PC-3 (cell line): ENCODE measurements around the gene DPF1. TPM values are rescaled to one million over a fixed set of nuclear protein-coding genes. Genes with fewer than 3 reads are reported as not detected.

ENCODE experiments used
- ATAC-seq: fragments of 200-7000 bp; cut with Tn5 transposase; 2 replicates; pipeline ENCODE4 v1.9.1; 2020; ENCODE audit warnings: mild to moderate bottlenecking, moderate library complexity
- BruUV-seq: library from RNA; stranded (reverse); fragments of 400-500 nt; replicated peaks from 2 replicates; lab custom pipeline; 2021; lab: Mats Ljungman, UMichigan
- CTCF ChIA-PET: fragments of 300-600 bp; sonication (Branson Sonifier 250); formaldehyde crosslinking; loops from one replicate; lab custom pipeline; 2022; ENCODE audit warnings: antibody characterized with exemption; lab: Charles Lee
- POLR2A ChIA-PET: fragments of 300-600 bp; sonication (Branson Sonifier 250); formaldehyde crosslinking; loops from one replicate; lab custom pipeline; 2022; ENCODE audit warnings: antibody characterized with exemption; ENCODE audit not compliant: unreplicated experiment; lab: Charles Lee
- DNase-seq: peaks from one replicate; pipeline ENCODE4 v3.0.0-alpha.2; 2015
- H2AFZ ChIP-seq: fragments of 300-600 bp; sonication (generic); 2 replicates; pipeline ENCODE4 v1.6.0; 2016; ENCODE audit warnings: antibody characterized with exemption, low read length
- H3F3A ChIP-seq: fragments of 300-600 bp; sonication (generic); one replicate; pipeline ENCODE4 v1.6.0; 2017; ENCODE audit warnings: antibody characterized with exemption, low read length, control low read depth, mild to moderate bottlenecking; ENCODE audit not compliant: unreplicated experiment
- H3K27ac ChIP-seq: fragments of 300-600 bp; sonication (generic); 2 replicates; pipeline ENCODE4 v1.5.1; 2016; ENCODE audit warnings: mild to moderate bottlenecking, low read length
- H3K27me3 ChIP-seq: fragments of 300-600 bp; sonication (generic); 2 replicates; pipeline ENCODE4 v1.6.1; 2016; ENCODE audit warnings: low read length, mixed read lengths
- H3K36me3 ChIP-seq: fragments of 300-600 bp; sonication (generic); 2 replicates; pipeline ENCODE4 v1.6.1; 2016; ENCODE audit warnings: low read depth, mixed run types, low read length, mixed read lengths
- H3K4me1 ChIP-seq: fragments of 300-600 bp; sonication (generic); 2 replicates; pipeline ENCODE4 v1.5.1; 2016; ENCODE audit warnings: low read length; ENCODE audit not compliant: insufficient read depth
- H3K4me2 ChIP-seq: fragments of 300-600 bp; sonication (generic); 2 replicates; pipeline ENCODE4 v1.6.0; 2016; ENCODE audit warnings: low read length
- H3K4me3 ChIP-seq: fragments of 300-600 bp; sonication (generic); 2 replicates; pipeline ENCODE4 v1.5.1; 2016; ENCODE audit warnings: mild to moderate bottlenecking, low read length, mixed read lengths
- H3K79me2 ChIP-seq: fragments of 300-600 bp; sonication (generic); 2 replicates; pipeline ENCODE4 v1.6.1; 2017; ENCODE audit warnings: low read length, mixed read lengths
- H3K9ac ChIP-seq: fragments of 300-600 bp; sonication (generic); 2 replicates; pipeline ENCODE4 v1.6.0; 2016; ENCODE audit warnings: mild to moderate bottlenecking, low read length
- H3K9me2 ChIP-seq: fragments of 300-600 bp; sonication (generic); replicated peaks from 2 replicates; pipeline ENCODE4 v1.6.1; 2016; ENCODE audit warnings: mixed run types, low read length, mixed read lengths
- H3K9me3 ChIP-seq: fragments of 300-600 bp; sonication (generic); 2 replicates; pipeline ENCODE4 v1.6.1; 2016; ENCODE audit warnings: low read length, mixed read lengths
- H4K20me1 ChIP-seq: fragments of 300-600 bp; sonication (generic); 2 replicates; pipeline ENCODE4 v1.6.1; 2016; ENCODE audit warnings: low read length, mixed read lengths
- CTCF ChIP-seq: fragments of 300-600 bp; sonication (generic); conservative IDR thresholded peaks from 2 replicates; pipeline ENCODE4 v1.5.1; 2017; ENCODE audit warnings: antibody characterized with exemption, low read depth, mild to moderate bottlenecking, low read length
- EZH2 ChIP-seq: fragments of 300-600 bp; sonication (generic); IDR thresholded peaks from one replicate; pipeline ENCODE4 v1.6.1; 2017; ENCODE audit warnings: antibody characterized with exemption, mild to moderate bottlenecking, low read length; ENCODE audit not compliant: unreplicated experiment
- EZH2phosphoT487 ChIP-seq: fragments of 300-600 bp; sonication (generic); IDR thresholded peaks from 2 replicates; pipeline ENCODE4 v1.6.1; 2018; ENCODE audit warnings: mild to moderate bottlenecking, antibody characterized with exemption, low read length, borderline replicate concordance
- intact Hi-C: fragments of 100-400 bp; cut with micrococcal nuclease; formaldehyde crosslinking; loops from 2 replicates; pipeline ENCODE4 v1.9.0; 2023
- total RNA-seq: library from RNA; depleted of rRNA; stranded (reverse); fragments of >200 nt; gene quantifications from 2 replicates; pipeline ENCODE4 v1.2.3, GENCODE V29; 2014

The DPF1 gene
- total RNA-seq, 1 experiment from 2014 or later: 8.1 TPM

- peaks cover 67% of the 10 kb centered on the region for H3K4me1 ChIP-seq
- H3K4me2 ChIP-seq: peak overlapping the region; percentile 85
- DNase-seq: peak; percentile 16
- H3K27ac ChIP-seq: peak overlapping the region; percentile 73
- no TSS peak for BruUV-seq
- peaks cover 18% of the 10 kb centered on the region for H4K20me1 ChIP-seq
- ATAC-seq: no peak
- H3K9me2 ChIP-seq: no peaks in the 10 kb centered on the region
- CTCF ChIA-PET: no interaction called here
- no peak overlapping the region for H3K9ac ChIP-seq
- no peaks in the 10 kb centered on the region for H3K9me3 ChIP-seq
- TF ChIP-seq EZH2: no peak
- TF ChIP-seq EZH2phosphoT487: no peak
- H3K79me2 ChIP-seq: peaks cover 85% of the 10 kb centered on the region
- POLR2A ChIA-PET: interaction anchor here (0.7 to 1.9 kb wide), 2 partner anchors 18 to 23 kb away, joined by 6 to 7 read pairs; no protein-coding TSS in a partner anchor
- peak overlapping the region; percentile 91 for H3K4me3 ChIP-seq
- intact Hi-C loops: loop anchor here (2.0 kb wide), 1 partner anchor 37 kb away; the partner anchor contains the start of gene C19orf33
- no peaks in the 10 kb centered on the region for H3K27me3 ChIP-seq
- no peaks in the 10 kb centered on the region for H3F3A ChIP-seq
- no peak overlapping the region for H2AFZ ChIP-seq
- no peaks in the 10 kb centered on the region for H3K36me3 ChIP-seq
Measured at GRCh38 chr19:38267761-38268483, 43.9 kb upstream of the DPF1 start.

GRCh38 chr19:38266981-38267597, 43.1 kb upstream of the DPF1 start:
- peak overlapping the region; percentile 85 for H3K4me2 ChIP-seq
- H3K4me1 ChIP-seq: peaks cover 65% of the 10 kb centered on the region
- peak overlapping the region; percentile 91 for H3K4me3 ChIP-seq
- BruUV-seq: TSS peak; percentile 62
- TF ChIP-seq CTCF (no peak), EZH2 (no peak), EZH2phosphoT487 (no peak)
- no peaks in the 10 kb centered on the region for H3K9me3 ChIP-seq
- H3K79me2 ChIP-seq: peaks cover 76% of the 10 kb centered on the region
- intact Hi-C loops: loop anchor here (2.0 kb wide), 1 partner anchor 38 kb away; the partner anchor contains the start of gene C19orf33
- H3K27me3 ChIP-seq: no peaks in the 10 kb centered on the region
- peak overlapping the region; percentile 86 for H3K9ac ChIP-seq
- no peaks in the 10 kb centered on the region for H3K36me3 ChIP-seq
- ChIA-PET POLR2A (interaction anchor here (0.6 to 1.9 kb wide), 5 partner anchors 9 to 765 kb away, joined by 3 to 10 read pairs (median 6); partner anchors contain the start of gene FBXO27), CTCF (interaction anchor here (0.7 kb wide), 1 partner anchor 32 kb away, joined by 9 read pairs; no protein-coding TSS in a partner anchor)
- H3K9me2 ChIP-seq: no peaks in the 10 kb centered on the region
- no peak overlapping the region for H2AFZ ChIP-seq
- H4K20me1 ChIP-seq: peaks cover 18% of the 10 kb centered on the region
- DNase-seq (peak; percentile 69), ATAC-seq (peak; percentile 16)
- peak overlapping the region; percentile 73 for H3K27ac ChIP-seq
- H3F3A ChIP-seq: no peaks in the 10 kb centered on the region

- BruUV-seq: no TSS peak
- Histone ChIP-seq H3K4me2 (peak overlapping the region; percentile 85), H3K79me2 (peaks cover 65% of the 10 kb centered on the region), H3K27me3 (no peaks in the 10 kb centered on the region), H3K9me3 (no peaks in the 10 kb centered on the region), H3K4me1 (peaks cover 59% of the 10 kb centered on the region), H4K20me1 (peaks cover 18% of the 10 kb centered on the region), H3K27ac (peak overlapping the region; percentile 73), H3F3A (no peaks in the 10 kb centered on the region), H3K4me3 (peak overlapping the region; percentile 91), H3K9ac (peak overlapping the region; percentile 86), H3K9me2 (no peaks in the 10 kb centered on the region), H3K36me3 (no peaks in the 10 kb centered on the region), H2AFZ (no peak overlapping the region)
- ATAC-seq (no peak), DNase-seq (peak; percentile 37)
- ChIA-PET POLR2A (interaction anchor here (0.6 to 1.9 kb wide), 3 partner anchors 24 to 766 kb away, joined by 3 to 7 read pairs (median 5); partner anchors contain the start of gene FBXO27), CTCF (no interaction called here)
- intact Hi-C loops: loop anchor here (2.0 kb wide), 1 partner anchor 39 kb away; the partner anchor contains the start of gene C19orf33
- TF ChIP-seq CTCF: no peak
- TF ChIP-seq EZH2phosphoT487: no peak
- no peak for TF ChIP-seq EZH2
Measured at GRCh38 chr19:38265921-38266429, 42.0 kb upstream of the DPF1 start.
